Thyroid gland (tissue), 4 donors: ENCODE data around the gene ZNF398.

Source experiments
- POLR2A ChIP-seq, 2 donors: fragments of 450-650 bp; IDR thresholded peaks; one replicate each; pipeline ENCODE4 v1.6.1; 2017; ENCODE audit warnings: antibody characterized with exemption in 2 of 2, mild to moderate bottlenecking in 2 of 2, moderate library complexity in 1 of 2
- TF ChIP-seq, protein P1 (sequence below), 6 experiments: fragments of 200-600 bp in 3 of 6; fragments of 450-650 bp in 3 of 6; sonication (generic) in 3 of 6; IDR thresholded peaks; one replicate each; pipeline ENCODE4 v1.5.1; 2016 to 2019; ENCODE audit warnings: antibody characterized with exemption in 6 of 6, mild to moderate bottlenecking in 2 of 6, inconsistent platforms in 1 of 6, moderate library complexity in 1 of 6

DNA sequence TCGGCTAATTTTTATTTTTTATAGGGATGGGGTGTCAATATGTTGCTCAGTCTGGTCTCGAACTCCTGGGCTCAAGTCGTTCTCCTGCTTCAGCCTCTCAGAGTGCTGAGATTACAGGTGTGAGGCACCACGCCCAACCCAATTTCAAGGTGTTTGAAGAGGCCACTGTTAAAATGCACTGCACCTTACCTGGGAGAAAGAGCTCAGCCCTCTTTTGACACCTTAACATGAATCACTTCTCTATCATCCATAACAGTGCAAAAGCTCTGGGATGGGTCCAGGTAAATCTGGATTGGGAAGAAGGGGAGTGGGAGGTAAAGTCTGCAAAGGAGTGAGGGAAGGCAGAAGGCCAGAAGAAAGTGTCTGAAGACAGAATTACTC is 47.5 kb downstream of the ZNF398 start:
- TF ChIP-seq, protein P1, sequence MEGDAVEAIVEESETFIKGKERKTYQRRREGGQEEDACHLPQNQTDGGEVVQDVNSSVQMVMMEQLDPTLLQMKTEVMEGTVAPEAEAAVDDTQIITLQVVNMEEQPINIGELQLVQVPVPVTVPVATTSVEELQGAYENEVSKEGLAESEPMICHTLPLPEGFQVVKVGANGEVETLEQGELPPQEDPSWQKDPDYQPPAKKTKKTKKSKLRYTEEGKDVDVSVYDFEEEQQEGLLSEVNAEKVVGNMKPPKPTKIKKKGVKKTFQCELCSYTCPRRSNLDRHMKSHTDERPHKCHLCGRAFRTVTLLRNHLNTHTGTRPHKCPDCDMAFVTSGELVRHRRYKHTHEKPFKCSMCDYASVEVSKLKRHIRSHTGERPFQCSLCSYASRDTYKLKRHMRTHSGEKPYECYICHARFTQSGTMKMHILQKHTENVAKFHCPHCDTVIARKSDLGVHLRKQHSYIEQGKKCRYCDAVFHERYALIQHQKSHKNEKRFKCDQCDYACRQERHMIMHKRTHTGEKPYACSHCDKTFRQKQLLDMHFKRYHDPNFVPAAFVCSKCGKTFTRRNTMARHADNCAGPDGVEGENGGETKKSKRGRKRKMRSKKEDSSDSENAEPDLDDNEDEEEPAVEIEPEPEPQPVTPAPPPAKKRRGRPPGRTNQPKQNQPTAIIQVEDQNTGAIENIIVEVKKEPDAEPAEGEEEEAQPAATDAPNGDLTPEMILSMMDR (IDR thresholded peaks at IDR 0.05) = no peak
- no peak for TF ChIP-seq POLR2A (IDR thresholded peaks at IDR 0.05)
